H9 (cell line): ENCODE data around the gene IGF1. TPM values are rescaled to one million over a fixed set of nuclear protein-coding genes. Genes with fewer than 3 reads are reported as not detected.

Experiments used
- DNase-seq: peaks from one replicate; pipeline ENCODE4 v3.0.0-alpha.2; 2017
- H2AFZ ChIP-seq: one replicate; pipeline ENCODE4 v1.6.1; 2013; ENCODE audit warnings: mild to moderate bottlenecking, low read length, control low read depth, moderate library complexity
- H2AK5ac ChIP-seq: 2 replicates; pipeline ENCODE4 v1.6.1; 2013; ENCODE audit warnings: low read length, control low read depth, mixed read lengths; ENCODE audit not compliant: insufficient read length
- H2BK120ac ChIP-seq: one replicate; pipeline ENCODE4 v1.6.1; 2013; ENCODE audit warnings: low read depth, mild to moderate bottlenecking, low read length, control low read depth, inconsistent platforms; ENCODE audit not compliant: poor library complexity, severe bottlenecking
- H2BK12ac ChIP-seq: 2 replicates; pipeline ENCODE4 v1.6.1; 2013; ENCODE audit warnings: low read length, control low read depth, mixed read lengths, low read depth; ENCODE audit not compliant: insufficient read length
- H2BK15ac ChIP-seq: 2 replicates; pipeline ENCODE4 v1.6.1; 2013; ENCODE audit warnings: low read depth, low read length, control low read depth
- H2BK20ac ChIP-seq: one replicate; pipeline ENCODE4 v1.6.1; 2013; ENCODE audit warnings: low read depth, mild to moderate bottlenecking, low read length, control low read depth, inconsistent platforms; ENCODE audit not compliant: poor library complexity, severe bottlenecking
- H2BK5ac ChIP-seq: 2 replicates; pipeline ENCODE4 v1.6.1; 2013; ENCODE audit warnings: low read length, control low read depth, mixed read lengths; ENCODE audit not compliant: insufficient read length
- H3K14ac ChIP-seq: 2 replicates; pipeline ENCODE4 v1.6.1; 2013; ENCODE audit warnings: low read length, control low read depth; ENCODE audit not compliant: insufficient read depth
- H3K18ac ChIP-seq: 2 replicates; pipeline ENCODE4 v1.6.1; 2013; ENCODE audit warnings: low read depth, mild to moderate bottlenecking, mixed read lengths, low read length, control low read depth; ENCODE audit not compliant: insufficient read length
- H3K23ac ChIP-seq: 2 replicates; pipeline ENCODE4 v1.6.1; 2013; ENCODE audit warnings: low read length, control low read depth, mixed read lengths, low read depth; ENCODE audit not compliant: insufficient read length
- H3K23me2 ChIP-seq: 2 replicates; pipeline ENCODE4 v1.6.1; 2013; ENCODE audit warnings: low read depth, mild to moderate bottlenecking, mixed read lengths, low read length, control low read depth; ENCODE audit not compliant: insufficient read length, poor library complexity, severe bottlenecking
- H3K27ac ChIP-seq: 2 replicates; pipeline ENCODE4 v1.5.1; 2013; ENCODE audit warnings: low read length, control low read depth, mixed read lengths, low read depth; ENCODE audit not compliant: insufficient read length
- H3K27me3 ChIP-seq: 2 replicates; pipeline ENCODE4 v1.6.1; 2013; ENCODE audit warnings: low read length, control low read depth, inconsistent platforms; ENCODE audit not compliant: insufficient read depth
- H3K4ac ChIP-seq: 2 replicates; pipeline ENCODE4 v1.6.1; 2013; ENCODE audit warnings: low read depth, mild to moderate bottlenecking, control low read depth, inconsistent platforms, low read length, moderate library complexity
- H3K4me1 ChIP-seq: 2 replicates; pipeline ENCODE4 v1.6.1; 2013; ENCODE audit warnings: low read length, control low read depth, inconsistent platforms; ENCODE audit not compliant: insufficient read depth
- H3K4me2 ChIP-seq: 2 replicates; pipeline ENCODE4 v1.6.1; 2013; ENCODE audit warnings: low read length, control low read depth, mixed read lengths; ENCODE audit not compliant: insufficient read length, insufficient read depth
- H3K56ac ChIP-seq: 2 replicates; pipeline ENCODE4 v1.6.1; 2013; ENCODE audit warnings: low read depth, mild to moderate bottlenecking, mixed read lengths, low read length, control low read depth; ENCODE audit not compliant: insufficient read length
- H3K79me1 ChIP-seq: 2 replicates; pipeline ENCODE4 v1.6.1; 2013; ENCODE audit warnings: low read depth, mild to moderate bottlenecking, moderate library complexity, low read length, control low read depth, inconsistent platforms; ENCODE audit not compliant: insufficient read depth, poor library complexity, severe bottlenecking
- H3K79me2 ChIP-seq: 2 replicates; pipeline ENCODE4 v1.6.1; 2013; ENCODE audit warnings: low read length, control low read depth, inconsistent platforms; ENCODE audit not compliant: insufficient read depth
- H3K9ac ChIP-seq: 2 replicates; pipeline ENCODE4 v1.6.1; 2013; ENCODE audit warnings: low read length, control low read depth, mixed read lengths; ENCODE audit not compliant: insufficient read length; ENCODE audit errors: extremely low read depth
- H3K9me3 ChIP-seq: one replicate; pipeline ENCODE4 v1.6.1; 2013; ENCODE audit warnings: low read depth, low read length, inconsistent platforms; ENCODE audit not compliant: control insufficient read depth
- H3T11ph ChIP-seq: one replicate; pipeline ENCODE4 v1.6.1; 2013; ENCODE audit warnings: mild to moderate bottlenecking, low read length, control low read depth, inconsistent platforms
- H4K20me1 ChIP-seq: one replicate; pipeline ENCODE4 v1.6.1; 2013; ENCODE audit not compliant: control insufficient read depth, insufficient read length, insufficient read depth
- H4K5ac ChIP-seq: 2 replicates; pipeline ENCODE4 v1.6.1; 2013; ENCODE audit warnings: low read depth, mild to moderate bottlenecking, mixed read lengths, low read length, control low read depth; ENCODE audit not compliant: insufficient read length
- H4K8ac ChIP-seq: replicated peaks from 2 replicates; pipeline ENCODE4 v1.6.1; 2013; ENCODE audit warnings: low read length, control low read depth, mixed read lengths, low read depth; ENCODE audit not compliant: insufficient read length
- H4K91ac ChIP-seq: 2 replicates; pipeline ENCODE4 v1.6.1; 2013; ENCODE audit warnings: low read depth, mild to moderate bottlenecking, moderate library complexity, mixed read lengths, low read length, control low read depth; ENCODE audit not compliant: insufficient read length
- H3K27ac Mint-ChIP-seq, 3 experiments: 2 replicates in 2 of 3; 3 replicates in 1 of 3; pipeline ENCODE4 v1.8.0; 2020 to 2021; ENCODE audit warnings: mixed read lengths in 3 of 3, mild to moderate bottlenecking in 1 of 3, moderate library complexity in 1 of 3
- H3K27me3 Mint-ChIP-seq: 2 replicates; pipeline ENCODE4 v1.8.0; 2021; ENCODE audit warnings: low read depth, mild to moderate bottlenecking, moderate library complexity, mixed read lengths
- H3K36me3 Mint-ChIP-seq, 3 experiments: 2 replicates in 2 of 3; 3 replicates in 1 of 3; pipeline ENCODE4 v1.8.0; 2020 to 2021; ENCODE audit warnings: low read depth in 3 of 3, mixed read lengths in 3 of 3; ENCODE audit not compliant: insufficient read depth in 1 of 3
- H3K4me1 Mint-ChIP-seq, 2 experiments: 2 replicates each; pipeline ENCODE4 v1.8.0; 2020; ENCODE audit warnings: mixed read lengths in 2 of 2
- H3K4me3 Mint-ChIP-seq, 2 experiments: 2 replicates in 1 of 2; 3 replicates in 1 of 2; pipeline ENCODE4 v1.8.0; 2020 to 2021; ENCODE audit warnings: mild to moderate bottlenecking in 2 of 2, mixed read lengths in 2 of 2, moderate library complexity in 1 of 2
- H3K9me3 Mint-ChIP-seq, 2 experiments: 2 replicates in 1 of 2; 3 replicates in 1 of 2; pipeline ENCODE4 v1.8.0; 2020; ENCODE audit warnings: mild to moderate bottlenecking in 2 of 2, mixed read lengths in 2 of 2, moderate library complexity in 1 of 2
- CTCF ChIP-seq: fragments of 200-600 bp; sonication (generic); conservative IDR thresholded peaks from 3 replicates; pipeline ENCODE4 v1.8.0; 2021; ENCODE audit warnings: antibody characterized with exemption, mild to moderate bottlenecking
- WGBS: extraction: QIAGEN DNeasy Blood & Tissue Kit; methylation state at CpG from one replicate; pipeline ENCODE4 v1.1.7; 2013; ENCODE audit warnings: missing lambda C conversion rate, low lambda C conversion rate, mixed read lengths; ENCODE audit not compliant: insufficient read length; ENCODE audit errors: extremely low coverage; 5-methylcytosine and 5-hydroxymethylcytosine counted together
- total RNA-seq: library from RNA; stranded (reverse); gene quantifications from 2 replicates; pipeline ENCODE4 v1.2.1, GENCODE V29; 2021

Gene IGF1
- total RNA-seq, 1 experiment from 2014 or later: not detected

GRCh38 chr12:102369876-102370275 is 110.5 kb downstream of the IGF1 start:
- no peak overlapping the region for H2BK15ac ChIP-seq
- H2BK120ac ChIP-seq: no peak overlapping the region
- no peak for TF ChIP-seq CTCF
- Mint-ChIP-seq H3K27ac (no peak overlapping the region), H3K4me1 (no peaks in the 10 kb centered on the region), H3K36me3 (peaks cover 0 to 6% (median 0%) of the 10 kb centered on the region in 3 experiments; a peak in 2 of 7 replicates), H3K9me3 (peaks cover 24 to 30% of the 10 kb centered on the region in 2 experiments; a peak in 4 of 5 replicates), H3K4me3 (no peak overlapping the region), H3K27me3 (no peaks in the 10 kb centered on the region)
- no peak overlapping the region for H3K4ac ChIP-seq
- no peaks in the 10 kb centered on the region for H3K23me2 ChIP-seq
- no peak overlapping the region for H2AK5ac ChIP-seq
- H2BK5ac ChIP-seq: no peak overlapping the region
- no peak overlapping the region for H4K8ac ChIP-seq
- no peak overlapping the region for H4K91ac ChIP-seq
- H2BK12ac ChIP-seq: no peak overlapping the region
- no peak overlapping the region for H3K56ac ChIP-seq
- H3K9me3 ChIP-seq: no peaks in the 10 kb centered on the region
- no peak overlapping the region for H3K18ac ChIP-seq
- H3K4me1 ChIP-seq: no peaks in the 10 kb centered on the region
- H4K5ac ChIP-seq: no peak overlapping the region
- no peak overlapping the region for H3K23ac ChIP-seq
- no CpG with 5 or more reads among the region's 2 CpGs for WGBS
- H2BK20ac ChIP-seq: no peak overlapping the region
- no peak overlapping the region for H3K4me2 ChIP-seq
- H3K79me2 ChIP-seq: no peaks in the 10 kb centered on the region
- H3K27ac ChIP-seq: no peak overlapping the region
- no peaks in the 10 kb centered on the region for H3K79me1 ChIP-seq
- H3K9ac ChIP-seq: no peak overlapping the region
- no peak overlapping the region for H3K14ac ChIP-seq
- no peaks in the 10 kb centered on the region for H4K20me1 ChIP-seq
- H2AFZ ChIP-seq: no peak overlapping the region
- DNase-seq: no peak
- H3T11ph ChIP-seq: no peak overlapping the region
- no peaks in the 10 kb centered on the region for H3K27me3 ChIP-seq
